ENCODE results near the gene AP3S2. TPM values are rescaled to one million over a fixed set of nuclear protein-coding genes. Genes with fewer than 3 reads are reported as not detected.

AP3S2 gene
- total and polyA plus RNA-seq, 2 donors (not counting 1 experiment from before 2014, with no cell fraction given), result 11.3 to 32.3 TPM

DNA sequence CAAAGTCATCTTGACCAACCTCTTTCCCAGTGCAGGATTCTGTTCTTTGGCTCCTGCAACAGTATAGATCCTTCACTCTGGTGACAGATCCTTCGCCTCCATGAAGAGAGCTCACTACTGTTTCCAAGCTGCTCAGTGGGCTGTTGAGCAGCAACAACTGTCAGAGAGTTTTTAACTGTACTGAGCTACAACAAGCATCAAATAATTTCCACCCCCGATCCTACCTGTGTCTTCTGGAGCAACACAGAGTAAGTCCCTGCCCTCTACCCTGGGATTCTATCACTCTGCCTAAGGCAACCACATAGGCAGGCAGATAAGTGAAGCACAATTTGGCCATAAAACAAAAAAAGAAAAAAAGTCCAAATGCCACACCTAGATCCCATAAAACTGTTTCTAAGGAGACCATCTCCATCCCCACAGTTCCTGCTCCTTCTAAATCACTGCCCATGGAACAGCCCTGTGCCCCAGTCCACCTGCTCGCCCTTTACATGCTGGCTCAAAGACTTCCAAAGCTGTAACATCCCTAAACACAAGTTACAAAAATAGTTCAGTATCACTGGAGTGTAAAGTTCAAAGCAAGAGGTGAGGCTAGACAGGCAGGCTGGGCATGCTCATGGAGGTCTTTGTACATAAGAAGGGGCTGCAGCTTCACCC is 41.3 kb downstream of the AP3S2 start:
- Mint-ChIP-seq H3K4me3 (no peak overlapping the region), H3K4me1 (peaks cover 34% of the 10 kb centered on the region), H3K27ac (no peak overlapping the region), H3K9me3 (ENCODE audit: insufficient read depth) (no peaks in the 10 kb centered on the region), H3K27me3 (no peaks in the 10 kb centered on the region)
- no peaks in the 10 kb centered on the region for H4K20me1 ChIP-seq (ENCODE audit: control insufficient read depth, insufficient read depth, low read length, poor library complexity, severe bottlenecking)
- peaks cover 0 to 5% of the 10 kb centered on the region in 2 experiments for H3K36me3 ChIP-seq (replicated peaks in 1 of 2; ENCODE audit: control extremely low read depth in 1 of 2, control insufficient read depth in 1 of 2, extremely low read depth in 1 of 2, insufficient read depth in 2 of 2, low read length in 1 of 2)
- no peak overlapping the region for H3K4me2 ChIP-seq (replicated peaks; ENCODE audit: low read depth, low read length, poor library complexity, severe bottlenecking)
- ATAC-seq (ENCODE audit: low read depth) (no peak), DNase-seq (no peak)
- CTCF ChIA-PET, result interaction anchor here (0.9 to 1.6 kb wide), 2 partner anchors 14 to 23 kb away, joined by 3 to 10 read pairs; no protein-coding TSS in a partner anchor
- peaks cover 14 to 29% of the 10 kb centered on the region in 2 donors for H3K4me1 ChIP-seq (ENCODE audit: control insufficient read depth in 2 of 2, insufficient read depth in 2 of 2, low read length in 2 of 2)
- TF ChIP-seq CTCF (IDR thresholded peaks at IDR 0.05), result no peak
- TF ChIP-seq EZH2 (IDR thresholded peaks at IDR 0.05; ENCODE audit: borderline replicate concordance, insufficient read depth, low read depth, low read length, poor library complexity, severe bottlenecking), result no peak
- POLR2A ChIA-PET, result no interaction called here
- no peaks in the 10 kb centered on the region for H3K27me3 ChIP-seq (replicated peaks in 1 of 4; ENCODE audit: control extremely low read depth in 1 of 4, control insufficient read depth in 3 of 4, insufficient read depth in 4 of 4, low read length in 3 of 4)
- intact Hi-C loops (cut with micrococcal nuclease), result no loop called here
- 95% methylated on average over 2 of the region's 3 CpGs for WGBS (ENCODE audit: insufficient coverage)
- H3K9me3 ChIP-seq (ENCODE audit: control extremely low read depth in 1 of 3, control insufficient read depth in 2 of 3, insufficient read depth in 1 of 3, low read length in 2 of 3), result no peaks in the 10 kb centered on the region
- H3K79me2 ChIP-seq (ENCODE audit: control insufficient read depth, insufficient read depth, low read length), result no peaks in the 10 kb centered on the region
- H3K4me3 ChIP-seq (ENCODE audit: control extremely low read depth in 1 of 5, extremely low read depth in 1 of 5, insufficient read depth in 1 of 5, low read depth in 2 of 5, low read length in 4 of 5), result no peak overlapping the region
- no peak overlapping the region for H2AFZ ChIP-seq (ENCODE audit: insufficient read depth, low read depth, low read length, poor library complexity, severe bottlenecking)
- no peak overlapping the region for H3K9ac ChIP-seq (ENCODE audit: low read length)
- H3K27ac ChIP-seq (ENCODE audit: low read length in 2 of 2), result no peak overlapping the region

GRCh38 chr15:89851673-89852341 is 42.0 kb downstream of the AP3S2 start:
- H3K4me3 Mint-ChIP-seq, result peak overlapping the region; percentile 43
- Histone ChIP-seq H3K36me3 (replicated peaks in 1 of 2; ENCODE audit: control extremely low read depth in 1 of 2, control insufficient read depth in 1 of 2, extremely low read depth in 1 of 2, insufficient read depth in 2 of 2, low read length in 1 of 2) (peaks cover 0 to 5% of the 10 kb centered on the region in 2 experiments), H3K9me3 (ENCODE audit: control extremely low read depth in 1 of 3, control insufficient read depth in 2 of 3, insufficient read depth in 1 of 3, low read length in 2 of 3) (no peaks in the 10 kb centered on the region), H3K4me1 (ENCODE audit: control insufficient read depth in 2 of 2, insufficient read depth in 2 of 2, low read length in 2 of 2) (peaks cover 14 to 29% of the 10 kb centered on the region in 2 donors), H3K27ac (ENCODE audit: low read length in 2 of 2) (peak overlapping the region in 1 of 2 donors; percentile 36), H3K9ac (ENCODE audit: low read length) (no peak overlapping the region), H2AFZ (ENCODE audit: insufficient read depth, low read depth, low read length, poor library complexity, severe bottlenecking) (no peak overlapping the region), H3K4me2 (replicated peaks; ENCODE audit: low read depth, low read length, poor library complexity, severe bottlenecking) (peak overlapping the region; percentile 30), H4K20me1 (ENCODE audit: control insufficient read depth, insufficient read depth, low read length, poor library complexity, severe bottlenecking) (no peaks in the 10 kb centered on the region), H3K27me3 (replicated peaks in 1 of 4; ENCODE audit: control extremely low read depth in 1 of 4, control insufficient read depth in 3 of 4, insufficient read depth in 4 of 4, low read length in 3 of 4) (no peaks in the 10 kb centered on the region), H3K4me3 (ENCODE audit: control extremely low read depth in 1 of 5, extremely low read depth in 1 of 5, insufficient read depth in 1 of 5, low read depth in 2 of 5, low read length in 4 of 5) (no peak overlapping the region), H3K79me2 (ENCODE audit: control insufficient read depth, insufficient read depth, low read length) (no peaks in the 10 kb centered on the region)
- 62% methylated on average over 3 of the region's 5 CpGs for WGBS (ENCODE audit: insufficient coverage)
- ATAC-seq (ENCODE audit: low read depth) (peak; percentile 53), DNase-seq (peak; percentile 32)
- ChIA-PET CTCF (interaction anchor here (0.9 to 1.6 kb wide), 2 partner anchors 14 to 23 kb away, joined by 3 to 10 read pairs; no protein-coding TSS in a partner anchor), POLR2A (no interaction called here)
- H3K9me3 Mint-ChIP-seq (ENCODE audit: insufficient read depth), result no peaks in the 10 kb centered on the region
- H3K27me3 Mint-ChIP-seq, result no peaks in the 10 kb centered on the region
- no peak for TF ChIP-seq EZH2 (IDR thresholded peaks at IDR 0.05; ENCODE audit: borderline replicate concordance, insufficient read depth, low read depth, low read length, poor library complexity, severe bottlenecking)
- no peak for TF ChIP-seq CTCF (IDR thresholded peaks at IDR 0.05)
- peaks cover 34% of the 10 kb centered on the region for H3K4me1 Mint-ChIP-seq
- peak overlapping the region; percentile 22 for H3K27ac Mint-ChIP-seq
- intact Hi-C loops (cut with micrococcal nuclease), result no loop called here

Data from B cell (primary cell).